D341Med (cell line): ENCODE results near the gene FREY1.

Experiments
- DNase-seq: peaks from one replicate; pipeline ENCODE4 v3.0.0; 2012; ENCODE audit warnings: low spot score

FREY1 gene

DNA sequence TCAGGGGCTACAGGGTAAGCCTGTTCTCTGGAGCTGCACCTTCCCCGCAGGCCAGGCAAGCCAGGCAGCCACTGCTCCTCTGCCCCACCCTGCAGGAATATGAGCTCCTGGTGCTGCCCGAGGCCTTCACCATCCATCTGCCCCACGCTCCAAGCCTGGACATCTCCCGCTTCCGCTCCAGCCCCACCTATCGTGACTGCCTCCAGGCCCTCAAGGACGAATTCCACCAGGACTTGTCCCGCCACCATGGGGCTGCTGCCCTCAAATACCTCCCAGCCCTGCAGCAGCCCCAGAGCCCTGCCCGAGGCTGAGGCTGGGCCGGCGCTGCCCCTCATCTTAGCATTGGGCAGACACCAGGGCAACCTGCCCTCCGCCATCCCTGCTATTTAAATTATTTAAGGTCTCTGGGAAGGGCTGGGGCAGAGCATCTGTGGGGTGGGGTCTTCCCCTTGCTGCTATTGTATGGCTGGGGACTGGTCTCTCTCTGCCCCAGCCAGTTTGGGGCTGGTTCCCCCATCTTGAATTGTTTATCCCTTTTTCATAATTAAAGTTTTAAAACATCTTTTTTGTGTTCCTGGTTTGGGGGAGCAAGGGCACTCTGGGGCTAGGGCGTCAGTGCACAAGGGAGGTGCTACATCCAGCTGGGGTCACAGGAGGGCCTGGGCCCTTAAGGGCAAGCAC, 21.6 kb upstream of the FREY1 start:
- no peak for DNase-seq

DNA sequence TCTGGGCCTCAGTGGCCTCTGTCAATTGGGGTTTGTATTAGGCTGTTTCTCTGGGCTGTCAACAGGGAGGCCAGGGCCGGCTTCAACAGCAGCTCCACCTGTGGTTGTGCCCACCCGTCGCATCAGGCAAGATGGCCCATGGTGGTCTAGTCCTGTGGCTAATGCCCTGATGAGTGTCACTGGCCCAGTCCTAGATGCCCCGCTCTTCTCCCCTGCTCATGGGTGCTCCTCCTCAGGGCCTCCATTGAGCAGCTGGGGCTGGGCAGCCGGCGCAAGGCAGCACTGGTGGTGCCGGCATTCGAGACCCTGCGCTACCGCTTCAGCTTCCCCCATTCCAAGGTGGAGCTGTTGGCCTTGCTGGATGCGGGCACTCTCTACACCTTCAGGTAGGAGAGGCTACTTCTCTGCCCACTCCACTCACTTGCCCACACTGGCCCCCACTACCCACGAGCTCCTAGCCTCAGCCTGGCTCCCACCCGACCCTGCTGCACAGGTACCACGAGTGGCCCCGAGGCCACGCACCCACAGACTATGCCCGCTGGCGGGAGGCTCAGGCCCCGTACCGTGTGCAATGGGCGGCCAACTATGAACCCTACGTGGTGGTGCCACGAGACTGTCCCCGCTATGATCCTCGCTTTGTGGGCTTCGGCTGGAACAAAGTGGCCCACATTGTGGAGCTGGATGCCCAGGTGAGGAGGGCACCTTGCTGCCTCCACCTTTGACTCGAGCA, 20.8 kb upstream of the FREY1 start:
- no peak for DNase-seq

DNA sequence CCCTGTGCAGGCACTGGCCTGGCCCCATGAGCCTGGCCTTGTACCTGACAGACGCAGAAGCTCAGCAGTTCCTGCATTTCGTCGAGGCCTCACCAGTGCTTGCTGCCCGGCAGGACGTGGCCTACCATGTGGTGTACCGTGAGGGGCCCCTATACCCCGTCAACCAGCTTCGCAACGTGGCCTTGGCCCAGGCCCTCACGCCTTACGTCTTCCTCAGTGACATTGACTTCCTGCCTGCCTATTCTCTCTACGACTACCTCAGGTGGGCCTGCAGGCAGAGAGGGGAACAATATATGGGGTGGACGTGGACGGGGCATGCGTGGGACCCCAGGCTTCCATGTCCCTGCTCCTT, 20.2 kb upstream of the FREY1 start:
- DNase-seq, result no peak

DNA sequence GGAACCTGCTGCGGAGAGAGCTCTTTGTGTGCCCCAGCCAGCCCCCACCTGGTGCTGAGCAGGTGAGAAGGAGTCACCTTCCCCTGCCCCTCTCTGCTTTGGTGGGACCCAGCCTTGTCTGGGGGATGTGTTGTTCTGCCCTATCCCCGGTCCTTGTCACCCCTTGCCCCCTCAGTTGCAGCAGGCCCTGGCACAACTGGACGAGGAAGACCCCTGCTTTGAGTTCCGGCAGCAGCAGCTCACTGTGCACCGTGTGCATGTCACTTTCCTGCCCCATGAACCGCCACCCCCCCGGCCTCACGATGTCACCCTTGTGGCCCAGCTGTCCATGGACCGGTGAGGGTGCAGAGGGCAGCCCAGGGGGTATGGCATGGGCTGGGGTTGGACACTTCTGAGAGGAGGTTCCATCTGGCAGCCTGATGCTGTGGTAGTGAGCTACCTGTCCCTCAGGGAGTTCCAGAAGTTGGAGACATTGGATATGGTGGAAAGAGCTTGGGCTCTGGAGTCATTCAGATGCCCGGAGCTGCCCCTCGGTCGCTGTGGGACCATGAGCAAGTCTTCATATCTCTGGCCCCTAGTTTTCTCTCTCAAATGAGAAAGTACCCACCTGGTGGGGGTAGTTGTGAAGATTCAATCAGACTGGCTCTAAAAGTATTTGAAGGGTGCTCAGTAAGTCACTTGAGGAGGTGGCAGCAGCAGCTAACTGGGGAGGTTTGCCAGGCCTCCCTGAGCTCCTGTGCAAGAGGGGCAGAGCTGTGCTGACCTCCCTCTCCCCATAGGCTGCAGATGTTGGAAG, 19.7 kb upstream of the FREY1 start:
- DNase-seq, result no peak

DNA sequence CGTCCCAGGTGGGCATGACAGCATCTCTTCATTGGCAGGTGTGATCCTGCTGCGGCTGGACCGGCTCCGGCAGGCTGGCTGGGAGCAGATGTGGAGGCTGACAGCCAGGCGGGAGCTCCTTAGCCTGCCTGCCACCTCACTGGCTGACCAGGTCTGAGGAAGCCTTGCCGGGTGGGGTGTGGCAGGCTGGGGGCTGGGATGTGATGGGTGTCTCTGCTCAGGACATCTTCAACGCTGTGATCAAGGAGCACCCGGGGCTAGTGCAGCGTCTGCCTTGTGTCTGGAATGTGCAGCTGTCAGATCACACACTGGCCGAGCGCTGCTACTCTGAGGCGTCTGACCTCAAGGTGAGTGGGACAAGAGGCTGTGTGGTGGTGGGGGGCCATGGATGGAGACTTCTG, 18.9 kb upstream of the FREY1 start:
- no peak for DNase-seq

DNA sequence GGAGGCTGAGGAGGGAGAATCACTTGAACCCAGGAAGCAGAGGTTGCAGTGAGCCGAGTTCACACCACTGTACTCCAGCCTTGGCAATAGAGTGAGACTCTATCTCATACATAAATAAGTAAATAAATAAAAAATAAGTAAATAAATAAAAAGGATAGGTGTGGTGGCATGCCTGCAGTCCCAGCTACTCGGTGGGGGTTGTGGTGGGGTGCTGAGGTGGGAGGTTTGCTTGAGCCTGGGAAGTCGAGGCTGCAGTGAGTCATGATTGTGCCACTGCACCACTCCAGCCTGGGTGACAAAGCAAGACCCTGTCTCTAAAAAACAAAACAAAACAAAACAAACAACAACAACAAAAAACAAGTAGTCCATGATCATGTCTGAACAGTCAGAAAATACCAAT, 18.5 kb upstream of the FREY1 start:
- no peak for DNase-seq

DNA sequence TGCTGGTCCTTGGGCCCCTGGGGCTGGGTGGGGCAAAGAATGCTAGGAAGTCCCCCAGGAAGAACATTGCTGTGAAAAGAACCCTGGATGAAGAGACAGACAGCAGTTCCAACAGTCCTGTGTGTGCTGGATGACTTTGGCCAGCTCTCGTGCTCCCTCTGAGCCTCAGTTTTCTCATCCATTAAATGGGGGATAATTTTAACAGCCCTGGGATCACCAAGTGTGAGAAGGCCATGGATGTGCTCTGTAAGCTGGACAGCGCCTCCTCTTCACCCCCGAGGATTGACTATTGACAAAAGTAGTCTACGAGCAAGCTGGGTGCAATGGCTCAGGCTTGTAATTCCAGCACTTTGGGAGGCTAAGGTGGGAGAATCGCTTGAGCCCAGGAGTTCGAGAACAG, 17.9 kb upstream of the FREY1 start:
- DNase-seq, result no peak

DNA sequence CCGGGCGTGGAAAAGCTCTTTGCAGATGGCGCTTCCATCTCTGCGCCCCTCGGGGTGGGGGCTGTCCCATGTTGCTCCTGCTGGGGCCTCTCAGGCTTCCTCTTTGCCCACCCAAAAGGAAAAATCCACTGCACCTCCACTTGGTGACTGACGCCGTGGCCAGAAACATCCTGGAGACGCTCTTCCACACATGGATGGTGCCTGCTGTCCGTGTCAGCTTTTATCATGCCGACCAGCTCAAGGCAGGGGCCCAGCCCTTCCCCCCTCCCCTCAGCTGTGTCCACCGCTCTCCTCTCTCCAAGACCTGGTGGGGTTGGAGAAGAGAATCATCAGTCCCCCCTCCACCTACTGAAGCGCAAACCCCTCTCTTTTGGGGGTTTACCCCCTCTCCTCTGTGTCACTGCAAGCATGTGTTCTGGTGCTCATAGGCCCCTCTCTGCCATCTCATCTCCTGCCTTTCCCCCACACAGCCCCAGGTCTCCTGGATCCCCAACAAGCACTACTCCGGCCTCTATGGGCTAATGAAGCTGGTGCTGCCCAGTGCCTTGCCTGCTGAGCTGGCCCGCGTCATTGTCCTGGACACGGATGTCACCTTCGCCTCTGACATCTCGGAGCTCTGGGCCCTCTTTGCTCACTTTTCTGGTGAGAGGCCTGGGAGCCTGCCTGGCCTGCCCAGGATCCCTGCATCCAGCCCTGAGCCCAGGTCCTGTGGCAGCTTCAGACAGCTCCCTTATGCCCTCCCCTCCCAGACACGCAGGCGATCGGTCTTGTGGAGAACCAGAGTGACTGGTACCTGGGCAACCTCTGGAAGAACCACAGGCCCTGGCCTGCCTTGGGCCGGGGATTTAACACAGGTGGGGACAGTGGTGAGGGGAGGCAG, 17.2 kb upstream of the FREY1 start:
- DNase-seq, result no peak

DNA sequence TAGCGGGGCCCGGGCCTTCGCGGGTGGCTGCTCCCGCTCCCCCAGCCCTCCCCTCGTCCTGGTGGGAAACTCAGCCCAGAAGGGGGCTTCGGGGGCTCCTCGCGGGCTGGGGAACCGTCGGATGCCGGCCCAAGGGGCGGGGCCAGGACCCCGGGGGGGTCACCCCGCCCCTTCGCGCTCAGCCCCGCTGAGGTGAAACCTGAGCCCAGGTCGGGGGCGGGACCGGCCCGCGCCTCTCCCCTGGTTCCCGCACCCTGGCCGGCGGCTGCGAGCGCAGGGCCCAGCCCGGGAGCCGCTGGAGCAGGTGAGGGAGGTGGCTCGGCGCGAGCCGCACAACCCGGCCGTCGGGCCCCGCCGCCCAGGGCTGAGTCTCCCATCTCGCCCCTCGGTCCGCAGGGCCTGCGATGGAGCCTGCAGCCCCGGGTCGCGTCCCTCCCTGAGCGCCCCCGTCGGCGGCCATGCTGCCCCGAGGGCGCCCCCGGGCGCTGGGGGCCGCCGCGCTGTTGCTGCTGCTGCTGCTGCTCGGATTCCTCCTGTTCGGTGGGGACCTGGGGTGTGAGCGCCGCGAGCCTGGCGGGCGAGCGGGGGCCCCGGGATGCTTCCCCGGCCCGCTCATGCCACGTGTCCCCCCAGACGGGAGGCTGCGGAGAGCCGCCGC, 15.5 kb upstream of the FREY1 start, which contains the start of gene LARGE2:
TSS of gene LARGE2 (plus strand) at position 232 of the 658 bp plus-strand sequence. CDS start at position 459, 227 bp downstream.
- peak; percentile 77 for DNase-seq

DNA sequence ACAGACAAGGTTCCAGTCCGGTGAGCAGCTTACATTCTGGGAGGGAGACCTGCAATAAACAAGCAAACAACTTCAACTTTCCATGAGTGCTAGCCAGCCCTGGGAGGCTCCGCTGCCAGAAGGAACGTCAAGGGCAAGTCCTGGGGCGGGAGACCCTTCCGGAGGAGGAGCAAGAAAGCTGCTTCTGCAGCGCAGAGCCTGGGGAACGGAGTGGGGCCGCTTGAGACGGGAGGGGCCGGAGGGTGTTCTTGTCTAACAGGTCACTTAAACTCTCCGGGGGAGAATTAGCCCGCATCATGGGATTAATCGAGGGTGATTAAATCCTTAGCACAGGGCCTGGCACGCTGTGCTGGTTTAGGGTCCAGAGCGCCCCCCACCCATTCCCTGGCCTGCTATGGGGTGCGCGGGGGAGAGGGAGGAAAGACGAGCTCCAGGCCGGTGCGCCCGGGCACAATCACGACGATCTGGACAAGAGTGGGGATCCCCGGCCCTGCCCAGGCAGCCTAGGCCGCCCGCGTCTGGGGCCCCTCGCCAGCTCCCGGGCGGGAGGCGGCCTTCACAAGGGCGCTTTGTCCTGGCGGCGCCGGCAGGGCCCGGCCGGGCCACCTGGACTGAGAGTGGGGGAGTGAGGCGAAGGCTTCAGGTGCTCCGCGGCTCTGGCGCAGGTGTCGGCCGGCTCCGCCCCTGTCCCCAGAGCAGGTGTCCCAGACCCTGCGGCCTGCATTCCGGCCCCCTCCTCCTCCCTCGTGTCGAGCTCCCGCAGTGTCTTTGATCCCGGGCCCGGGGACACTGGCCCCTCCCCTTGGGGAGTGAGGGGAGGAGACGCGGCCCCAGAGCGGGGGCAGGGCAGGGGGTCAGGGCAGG, 14.7 kb upstream of the FREY1 start:
- DNase-seq, result no peak

DNA sequence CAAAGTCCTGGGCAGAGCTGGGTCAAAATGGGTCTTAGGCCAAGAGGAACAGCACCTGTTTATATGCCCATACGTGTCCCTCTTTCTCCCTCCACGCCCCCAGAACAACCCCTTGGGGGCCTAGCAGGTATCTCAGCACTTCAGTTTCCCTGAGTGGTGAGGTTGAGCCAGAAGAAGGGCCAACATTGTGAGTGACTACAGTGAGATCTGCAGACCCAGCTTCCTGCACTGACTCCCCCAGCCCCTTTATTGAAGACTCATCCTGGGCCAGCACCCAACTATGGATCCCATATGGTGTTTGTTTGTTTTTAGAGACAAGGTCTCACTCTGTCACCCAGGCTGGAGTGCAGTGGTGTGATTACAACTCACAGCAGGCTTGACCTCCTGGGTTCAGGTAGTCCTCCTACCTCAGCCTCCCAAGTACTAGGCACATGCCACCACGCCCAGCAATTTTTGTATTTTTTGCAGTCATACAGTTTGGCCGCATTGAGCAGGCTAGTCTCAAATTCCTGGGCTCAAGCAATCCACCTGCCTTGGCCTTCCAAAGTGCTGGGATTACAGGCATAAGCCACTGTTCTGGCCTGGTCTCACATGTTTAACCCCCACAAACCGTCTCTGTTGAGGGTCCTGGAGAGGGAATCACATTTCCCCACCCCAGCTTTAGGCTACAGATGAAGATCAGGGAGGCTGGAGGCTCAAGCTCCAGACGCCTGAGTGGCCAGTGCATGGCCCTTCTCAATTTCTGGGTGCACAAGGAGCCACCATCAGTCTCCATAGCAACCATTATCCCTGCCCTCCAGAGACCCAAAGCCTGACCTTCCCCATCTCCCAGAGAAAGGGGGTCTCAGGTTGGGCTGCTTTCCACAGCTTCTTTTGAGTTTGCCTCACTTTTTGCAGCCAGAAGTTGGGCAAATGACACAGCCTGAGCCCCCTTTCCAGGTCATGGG, 13.7 kb upstream of the FREY1 start:
- DNase-seq, result no peak

DNA sequence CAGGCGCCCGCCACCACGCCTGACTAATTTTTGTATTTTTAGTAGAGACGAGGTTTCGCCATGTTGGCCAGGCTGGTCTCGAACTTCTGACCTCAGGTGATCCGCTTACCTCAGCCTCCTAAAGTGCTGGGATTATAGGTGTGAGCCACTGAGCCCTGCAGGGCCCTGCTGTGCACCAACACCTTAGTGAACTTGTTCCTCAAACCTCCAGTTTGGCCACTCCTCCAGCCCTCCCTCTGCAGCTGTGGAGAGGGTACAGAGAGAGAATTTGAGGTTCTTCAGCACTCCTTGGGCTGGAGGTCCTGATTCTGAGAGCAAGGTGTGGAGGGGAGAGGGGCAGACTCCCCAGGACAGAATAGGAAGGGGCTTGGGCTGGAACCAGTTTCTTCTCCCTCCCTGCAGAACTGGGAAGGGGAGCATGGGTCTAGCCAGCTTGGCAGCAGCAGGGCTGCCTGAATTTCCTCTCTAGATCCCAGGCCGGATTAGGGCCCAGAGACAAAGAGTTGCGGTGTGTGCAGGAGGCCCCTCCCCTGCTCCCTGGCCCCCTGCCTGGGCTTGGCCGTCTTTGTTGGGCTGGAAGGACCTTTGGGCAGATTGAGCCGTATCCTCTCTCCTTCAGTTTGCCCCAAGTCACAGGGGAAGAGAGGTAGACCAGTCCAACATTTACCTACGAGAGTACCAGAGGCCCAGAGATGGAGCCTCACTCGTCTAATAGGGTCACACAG, 12.9 kb upstream of the FREY1 start:
- DNase-seq, result no peak

DNA sequence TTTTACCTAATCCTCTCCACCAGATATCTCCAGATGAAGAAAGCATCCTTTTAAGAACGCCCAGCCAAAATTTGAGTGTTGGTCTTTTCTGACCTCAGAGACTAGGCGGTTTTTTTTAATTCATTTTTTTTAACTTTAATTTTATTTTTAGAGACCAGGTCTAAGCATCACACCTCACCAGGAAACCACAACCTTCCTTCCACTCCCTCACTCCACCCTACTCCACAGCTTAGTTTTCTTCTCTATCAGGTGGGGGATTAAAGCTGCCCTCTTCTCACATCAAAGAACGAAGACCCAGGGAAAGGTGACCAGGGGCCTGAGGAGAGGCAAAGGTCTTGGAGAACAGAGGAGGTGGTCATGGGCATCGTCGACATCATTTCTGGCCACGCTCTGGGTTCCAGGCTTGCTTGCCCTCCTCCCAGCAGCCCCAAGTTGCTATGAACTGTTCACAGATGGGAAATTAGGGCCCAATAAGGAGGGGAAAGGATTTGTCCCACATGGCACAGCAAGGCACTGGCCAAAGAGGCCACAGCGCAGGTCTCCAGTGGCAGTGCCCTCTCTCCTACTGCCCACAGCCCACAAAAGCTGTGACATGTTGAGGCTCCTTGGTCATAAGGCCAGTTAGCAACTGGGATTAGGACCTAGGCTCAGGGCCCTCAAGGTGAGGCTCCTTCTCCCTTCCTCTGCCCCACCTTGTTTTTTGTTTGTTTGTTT, 12.0 kb upstream of the FREY1 start:
- DNase-seq, result no peak

DNA sequence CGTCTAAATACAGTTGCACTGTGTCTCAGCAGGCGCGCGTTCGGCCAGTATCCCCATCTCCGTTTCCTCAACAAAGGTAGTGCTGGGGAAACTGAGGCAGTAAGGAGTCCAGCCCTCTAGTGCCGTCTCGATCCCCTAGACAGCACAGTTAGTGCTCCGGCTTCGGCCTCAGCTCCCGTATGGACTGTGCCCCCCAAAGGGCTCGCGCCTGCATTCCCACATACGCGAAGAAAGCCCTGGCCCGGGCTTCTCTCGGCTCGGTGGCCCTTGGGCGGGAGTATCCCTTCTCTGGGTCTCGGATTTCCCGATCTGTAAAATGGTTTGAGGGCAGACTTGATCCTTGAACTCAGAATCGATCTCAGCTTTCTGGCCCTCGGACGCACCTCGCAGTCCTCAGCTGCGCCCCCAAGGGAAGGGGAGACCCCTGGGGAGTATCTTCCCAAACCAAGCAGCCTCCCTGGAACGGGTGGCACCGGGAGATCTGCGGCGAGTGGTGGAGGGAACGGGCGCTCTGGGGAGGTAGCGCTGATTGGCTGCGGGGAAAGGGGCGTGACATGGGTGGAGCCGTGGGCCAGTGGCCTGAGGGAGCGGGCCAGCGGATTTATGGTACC, 11.4 kb upstream of the FREY1 start:
- DNase-seq, result peak; percentile 90

DNA sequence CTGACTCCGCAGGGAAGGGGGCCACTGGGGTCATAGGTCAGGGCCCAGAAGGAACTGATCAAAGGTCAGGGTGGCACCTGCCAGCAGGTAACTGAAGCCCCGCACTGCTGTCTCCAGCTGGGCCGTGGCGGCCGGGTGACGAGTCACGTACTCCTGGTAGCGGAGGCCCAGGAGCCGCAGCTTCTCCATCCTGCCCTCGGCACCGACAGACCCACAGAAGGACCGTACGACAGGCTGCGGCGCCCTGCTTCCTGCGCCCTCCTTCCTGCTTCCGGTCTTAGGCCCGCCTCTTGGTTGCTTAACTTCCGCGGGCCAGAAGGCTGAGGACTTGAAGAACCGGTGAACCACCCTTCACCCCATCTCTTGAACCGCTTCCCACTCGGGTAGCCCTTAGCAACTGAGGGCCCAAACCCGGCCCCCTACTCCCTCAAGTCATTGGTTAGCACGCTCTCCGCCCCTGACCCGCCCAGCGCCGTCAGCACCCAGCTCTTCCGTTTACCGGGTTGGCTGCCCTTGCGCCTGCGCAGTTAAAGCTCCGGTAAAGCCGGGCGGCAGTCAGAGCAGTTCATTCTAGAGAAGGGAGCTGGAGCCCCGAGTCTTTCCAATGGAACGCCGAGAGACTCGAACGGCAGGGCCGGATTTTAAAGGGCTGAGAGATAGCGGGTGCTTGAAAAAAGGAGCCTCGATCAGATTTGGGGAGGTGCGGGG, 10.7 kb upstream of the FREY1 start, which contains the start of gene PEX16:
TSS of gene PEX16 (minus strand) at position 255 of the 708 bp plus-strand sequence. CDS start at position 189, 66 bp downstream.
- DNase-seq, result peak; percentile 95

DNA sequence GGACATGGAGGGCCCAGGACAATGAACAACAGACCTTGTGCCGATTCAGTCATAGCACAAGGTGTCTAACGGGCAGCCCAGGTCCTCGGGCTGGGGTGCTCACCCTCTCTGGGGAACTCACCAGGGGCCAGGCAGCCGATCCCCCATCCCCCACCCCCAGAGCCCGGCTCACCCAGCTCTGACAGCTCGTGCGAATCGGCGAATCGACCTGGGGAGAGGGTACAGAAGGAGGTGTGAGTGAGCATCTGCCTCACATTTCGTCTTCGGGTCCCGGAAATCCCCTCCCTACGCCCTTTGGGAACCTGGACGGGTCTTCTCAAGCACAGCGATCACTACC, 10.2 kb upstream of the FREY1 start:
- DNase-seq, result no peak

DNA sequence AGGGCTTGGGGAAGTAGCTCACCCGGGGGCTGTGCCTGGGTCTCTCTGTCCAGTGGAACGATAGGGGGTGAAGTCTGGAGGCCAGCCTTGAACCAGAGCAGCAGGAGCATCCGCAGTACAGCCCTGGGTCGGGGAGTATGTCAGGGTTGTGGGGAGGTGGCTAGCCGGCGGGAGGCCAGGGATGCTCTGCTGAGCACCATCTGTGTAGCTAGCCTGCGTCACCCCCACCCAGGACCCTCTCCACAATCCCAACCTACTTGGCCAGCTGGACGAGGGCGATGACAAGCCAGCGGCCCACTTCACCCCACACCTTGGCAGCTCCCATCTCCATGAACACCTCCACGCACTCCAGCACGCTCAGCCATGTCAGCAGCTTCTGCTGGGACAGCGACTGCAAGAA, 8.4 kb upstream of the FREY1 start:
- no peak for DNase-seq
